Activated CD8-positive, alpha-beta memory T cell treated with anti-CD3 and anti-CD28 coated beads, Interleukin-2, amount 50 U/mL, for 1 hour (primary cell): Measurements from ENCODE around the gene LYZL4.

Source experiments
- DNase-seq: peaks from one replicate; pipeline ENCODE4 v3.0.0-alpha.2; 2020; ENCODE audit errors: extremely low read depth

LYZL4 gene

DNA sequence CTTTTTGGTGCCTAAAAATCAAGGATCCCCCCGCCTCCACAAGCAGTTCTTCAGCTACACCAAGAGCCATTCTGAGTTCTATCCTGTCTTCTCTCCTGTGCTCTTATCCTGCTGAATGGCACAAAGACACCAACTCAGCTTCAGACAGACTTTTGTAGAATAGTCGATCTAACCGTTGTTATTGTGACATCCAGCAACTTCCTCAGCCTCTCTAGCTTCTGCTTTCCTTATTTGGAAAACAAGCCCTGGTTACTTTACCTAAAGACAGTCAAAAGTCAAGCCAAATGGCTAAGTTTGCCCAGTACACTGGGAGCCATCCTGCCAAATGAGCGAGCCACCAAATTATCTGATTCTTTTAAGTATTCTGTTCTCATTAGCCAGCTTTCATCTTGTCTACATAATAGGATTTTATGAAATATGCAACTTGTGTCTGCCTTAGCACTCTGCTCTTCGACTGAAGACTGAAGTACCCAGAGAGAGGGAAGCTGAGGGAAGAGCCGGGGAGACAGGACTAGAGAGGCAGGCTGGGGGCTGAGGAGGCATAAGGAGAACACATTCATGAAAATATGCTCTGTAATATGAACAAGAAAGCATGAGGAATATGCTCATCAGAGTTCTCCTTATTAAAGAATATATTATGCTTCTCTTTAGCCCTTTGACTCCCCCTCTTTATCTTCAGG, 35.1 kb downstream of the LYZL4 start:
- DNase-seq, result no peak

DNA sequence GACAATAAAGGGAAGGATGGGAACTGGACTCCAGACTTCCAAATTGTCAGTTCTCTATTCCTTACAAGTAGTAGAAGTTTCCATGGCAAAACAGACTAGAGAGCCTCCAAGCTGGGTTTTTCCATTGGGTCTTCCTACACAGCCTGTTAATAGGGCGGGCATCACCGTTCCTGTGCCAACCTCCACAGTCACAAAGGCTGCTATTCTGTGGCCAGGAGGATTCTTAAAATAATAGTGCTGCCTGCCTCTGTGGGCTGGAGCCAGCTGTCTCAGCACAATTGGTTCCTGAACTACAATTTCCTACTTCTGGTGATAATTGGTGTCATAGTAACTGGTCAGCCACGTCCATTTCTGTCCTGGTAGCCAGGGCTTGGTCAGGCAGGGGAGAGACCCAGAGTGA, 38.6 kb downstream of the LYZL4 start:
- no peak for DNase-seq

DNA sequence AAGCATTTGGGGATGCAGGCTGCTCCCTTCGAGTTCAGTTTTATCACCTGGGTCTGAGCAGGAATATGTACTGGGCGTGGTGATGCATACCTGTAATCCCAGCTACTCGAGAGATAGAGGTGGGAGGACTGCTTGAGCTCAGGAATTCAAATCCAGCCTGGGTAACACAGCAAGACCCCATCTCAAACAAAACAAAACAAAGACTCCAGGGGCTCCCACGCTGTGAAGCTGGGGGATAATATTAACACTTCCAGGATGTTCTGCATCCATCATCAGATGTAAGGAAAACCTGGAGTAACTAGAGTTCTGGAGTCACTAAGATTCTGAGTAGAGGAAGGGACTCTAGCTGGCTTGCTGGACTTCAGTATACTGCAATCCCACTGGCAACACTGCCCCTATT, 40.6 kb downstream of the LYZL4 start:
- no peak for DNase-seq

DNA sequence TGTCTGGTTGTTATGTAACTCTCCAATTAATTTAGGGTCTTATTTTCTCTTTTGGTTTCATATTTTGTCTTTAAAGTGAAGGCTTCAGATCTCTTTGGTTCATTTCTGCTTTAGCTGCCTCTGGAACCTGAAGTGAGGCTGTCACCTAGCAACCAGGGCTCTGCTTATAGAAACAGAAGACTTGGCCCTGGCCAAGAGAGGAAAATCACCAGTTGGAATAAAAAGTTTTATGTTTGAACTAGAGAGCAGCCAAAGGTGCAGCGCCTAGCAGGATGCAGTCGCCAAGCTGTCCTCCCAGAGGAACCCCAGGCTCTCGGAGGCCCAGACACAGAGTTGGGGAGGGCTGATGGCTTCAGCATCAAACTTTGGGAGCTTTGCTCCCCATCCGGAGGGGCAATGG, 41.1 kb downstream of the LYZL4 start:
- no peak for DNase-seq

DNA sequence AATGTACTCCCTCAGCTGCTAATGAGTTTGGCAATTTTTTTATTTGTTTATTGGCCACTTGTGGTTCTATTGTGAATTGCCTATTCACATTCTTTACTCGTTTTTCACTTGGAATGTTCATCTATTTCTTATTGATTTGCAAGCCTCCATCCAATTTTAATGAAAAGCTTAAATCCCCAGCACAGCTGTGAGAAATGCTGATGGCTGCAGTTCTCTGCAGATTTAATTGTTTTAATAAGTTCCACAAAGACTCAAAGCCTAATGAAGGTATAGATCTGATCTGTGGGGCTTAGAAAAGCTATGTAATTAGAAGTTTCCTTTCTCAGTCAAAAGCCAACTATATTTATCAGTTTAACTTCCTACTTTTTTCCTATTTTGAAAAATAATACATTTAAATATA, 41.5 kb downstream of the LYZL4 start:
- no peak for DNase-seq

DNA sequence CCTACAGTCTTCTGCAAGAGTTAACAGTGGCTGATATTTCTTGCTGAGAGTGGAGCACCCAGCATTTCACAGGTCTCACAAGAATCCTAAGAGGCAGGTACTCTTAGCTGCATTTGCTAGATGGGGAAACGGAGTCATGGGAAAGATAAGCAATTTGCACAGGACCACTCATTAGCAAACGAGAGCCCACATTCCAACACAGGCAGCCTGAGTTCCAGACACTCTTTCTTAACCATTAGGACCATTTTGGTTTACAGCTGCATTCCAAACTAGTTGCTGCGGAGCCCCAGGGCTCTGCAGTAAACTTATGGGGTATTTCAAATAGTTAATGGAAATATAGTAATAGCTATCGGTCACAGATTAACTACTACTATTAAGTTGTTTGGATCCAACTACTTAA, 42.5 kb downstream of the LYZL4 start:
- DNase-seq, result no peak

DNA sequence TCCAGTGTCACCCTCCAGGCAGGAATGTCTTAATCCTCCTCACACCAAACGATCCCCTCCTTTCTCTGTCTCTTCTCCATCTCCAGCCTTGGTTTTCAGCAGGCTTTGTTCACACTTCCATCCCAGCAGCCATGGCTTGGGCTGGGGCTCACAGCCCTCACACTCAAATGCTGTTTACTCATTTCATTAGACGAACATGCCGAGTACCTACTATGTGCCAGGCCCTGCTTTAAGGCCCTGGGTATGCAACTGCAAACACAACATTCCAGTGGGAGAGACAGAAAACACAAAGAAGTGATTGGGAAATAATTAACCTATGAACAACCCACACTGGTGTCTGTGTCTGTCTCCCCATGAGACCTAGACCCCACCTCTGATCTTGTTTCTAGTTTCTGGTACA, 43.9 kb downstream of the LYZL4 start:
- no peak for DNase-seq

DNA sequence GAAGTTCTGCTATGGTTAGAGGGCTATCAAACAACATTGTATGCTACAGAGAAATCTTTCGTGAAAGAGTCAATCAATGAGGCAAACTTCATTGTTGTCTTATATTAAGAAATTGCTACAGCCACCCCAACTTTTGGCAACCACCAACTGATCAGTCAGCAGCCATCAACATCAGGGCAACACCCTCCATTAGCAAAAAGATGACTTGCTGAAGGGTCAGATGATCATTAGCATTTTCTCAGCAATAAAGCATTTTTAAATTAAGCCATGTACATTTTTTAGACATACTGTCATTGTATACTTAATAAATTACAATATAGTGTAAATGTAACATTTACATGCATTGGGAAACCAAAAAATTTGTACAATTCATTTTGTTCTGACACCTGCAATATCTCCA, 53.1 kb downstream of the LYZL4 start:
- DNase-seq, result no peak

DNA sequence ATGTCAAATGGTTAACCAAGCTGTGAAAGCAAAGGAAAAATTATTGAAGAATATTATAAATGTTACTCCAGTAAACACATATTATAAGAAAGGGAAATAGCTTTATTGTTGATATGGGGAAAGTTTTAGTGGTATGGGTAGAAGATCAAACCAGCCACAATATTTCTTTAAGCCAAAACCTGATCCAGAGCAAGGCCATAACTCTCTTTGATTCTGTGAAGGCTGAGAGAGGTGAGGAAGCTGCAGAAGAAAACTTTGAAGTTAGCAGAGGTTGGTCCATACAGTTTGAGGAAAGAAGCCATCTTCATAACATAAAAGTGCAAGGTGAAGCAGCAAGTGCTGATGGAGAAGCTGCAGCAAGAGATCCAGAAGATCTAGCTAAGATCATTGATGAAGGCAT, 54.8 kb downstream of the LYZL4 start:
- no peak for DNase-seq

DNA sequence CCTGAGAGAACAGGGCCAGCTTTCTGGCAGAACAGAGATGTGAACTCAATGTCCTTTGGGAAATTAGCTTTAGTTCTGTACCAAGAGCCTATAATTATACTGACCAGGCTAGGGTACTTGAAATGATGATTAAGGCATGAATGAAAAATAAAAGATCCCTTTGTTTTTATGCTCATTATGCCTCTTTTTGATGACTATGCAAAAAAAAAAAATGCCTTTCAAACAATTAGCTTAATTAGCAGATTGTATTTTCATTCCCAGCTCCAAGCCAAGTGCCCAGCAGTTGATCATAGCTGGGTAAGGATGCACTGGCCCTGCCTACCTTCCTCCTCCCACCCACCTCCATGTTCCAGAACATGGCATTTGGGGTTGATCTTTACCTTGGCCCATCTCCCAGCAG, 56.8 kb downstream of the LYZL4 start:
- DNase-seq, result no peak

DNA sequence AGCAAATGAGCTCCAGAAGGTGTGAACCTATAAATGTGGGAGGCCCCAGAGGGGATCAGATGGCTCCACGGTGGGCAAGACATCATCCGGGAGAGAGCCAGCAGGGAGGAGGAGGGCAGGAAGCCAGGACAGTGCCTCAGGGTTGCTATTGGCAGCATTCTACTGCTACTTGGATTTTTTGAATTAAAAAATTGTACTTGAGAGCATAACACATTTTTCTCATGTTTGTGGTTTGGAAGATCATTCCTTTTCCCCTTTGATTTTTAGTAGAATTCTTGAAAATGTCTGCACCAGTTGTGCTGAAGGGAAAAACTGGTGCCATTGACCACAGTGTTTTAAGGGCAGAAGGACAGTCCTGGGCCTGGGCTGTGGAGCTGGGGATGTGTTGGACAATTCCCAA, 59.2 kb downstream of the LYZL4 start:
- DNase-seq, result no peak

DNA sequence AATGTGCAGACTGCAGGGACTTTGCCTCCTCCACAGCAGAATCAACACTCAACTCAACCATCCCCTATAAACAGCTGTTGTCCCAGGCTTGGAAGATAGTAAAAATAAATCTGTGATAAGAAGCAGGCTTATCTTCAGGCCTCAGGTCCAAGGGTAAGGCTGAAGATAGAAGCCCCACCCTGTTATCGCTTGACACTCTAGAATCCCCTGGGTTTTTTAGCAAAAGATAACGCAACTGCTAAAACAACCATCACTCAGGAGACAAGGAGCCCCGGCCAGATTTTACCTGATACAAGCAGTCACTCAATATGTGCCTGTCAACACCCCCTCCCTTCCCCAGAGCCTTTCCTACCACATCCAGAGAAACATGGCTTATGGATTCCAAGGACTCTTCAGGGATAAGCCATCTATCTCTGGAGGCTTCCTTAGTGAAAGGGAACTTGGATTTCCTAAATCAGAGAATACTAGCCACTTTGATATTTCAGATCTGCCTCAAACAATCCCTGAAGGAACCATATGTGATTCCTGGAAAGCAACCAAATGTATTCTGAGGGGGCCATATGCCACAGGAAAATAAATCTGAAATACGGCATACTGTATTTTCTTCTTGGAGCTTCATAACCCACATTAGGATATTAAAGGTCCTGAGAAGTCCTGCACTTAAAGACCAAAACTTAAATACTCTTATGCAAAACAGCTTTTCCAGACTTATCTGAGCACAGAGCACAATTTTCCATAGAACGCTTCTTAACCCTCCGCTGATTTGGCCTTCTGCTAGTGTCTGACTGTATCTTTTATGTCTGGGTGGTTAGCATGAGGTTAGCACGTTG, 60.4 kb downstream of the LYZL4 start:
- no peak for DNase-seq

DNA sequence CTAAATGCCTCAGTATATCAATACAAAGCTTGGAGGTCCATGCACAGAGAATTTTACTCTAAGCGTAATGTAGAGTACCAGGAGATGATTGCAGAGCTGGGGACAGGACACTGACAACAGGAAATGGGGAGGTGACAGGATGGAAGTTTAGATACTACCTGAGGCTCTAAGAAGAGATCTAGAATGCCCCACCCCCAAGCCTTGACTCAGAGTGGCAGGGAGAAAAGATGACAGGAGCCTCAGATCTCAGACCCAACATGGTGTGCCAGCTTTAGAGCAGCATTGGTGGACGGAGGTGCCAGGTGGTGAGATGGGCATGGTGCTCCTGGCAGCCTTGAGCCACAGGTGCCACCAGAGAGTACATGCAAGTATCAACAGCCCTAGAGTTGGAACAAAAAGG, 62.5 kb downstream of the LYZL4 start:
- DNase-seq, result no peak
